AML-193 (cell line): ENCODE measurements around the gene TBC1D9B.
A peak's percentile ranks its signal among the peaks of the same experiment; 100 is the strongest.

Experiments used
- DNase-seq, 2 experiments: peaks; one replicate each; lab custom pipeline; 2025; lab: John Stamatoyannopoulos, UW

The TBC1D9B gene

GRCh38 chr5:179869641-179870402, 37.9 kb downstream of the TBC1D9B start:
- no peak for DNase-seq

GRCh38 chr5:179869101-179869500, 38.6 kb downstream of the TBC1D9B start:
- no peak for DNase-seq

- no peak for DNase-seq
Measured at GRCh38 chr5:179868541-179868940, 39.2 kb downstream of the TBC1D9B start.

- no peak for DNase-seq
Measured at GRCh38 chr5:179867476-179867875, 40.2 kb downstream of the TBC1D9B start.

GRCh38 chr5:179867079-179867465, 40.6 kb downstream of the TBC1D9B start:
- DNase-seq = no peak

- no peak for DNase-seq
Measured at GRCh38 chr5:179866241-179867078, 41.2 kb downstream of the TBC1D9B start.

GRCh38 chr5:179865491-179866240, 42.0 kb downstream of the TBC1D9B start:
- no peak for DNase-seq

GRCh38 chr5:179864686-179865085, 43.0 kb downstream of the TBC1D9B start:
- DNase-seq = no peak

- no peak for DNase-seq
Measured at GRCh38 chr5:179863449-179864085, 44.1 kb downstream of the TBC1D9B start.

GRCh38 chr5:179862891-179863290, 44.8 kb downstream of the TBC1D9B start:
- DNase-seq = no peak

- no peak for DNase-seq
Measured at GRCh38 chr5:179862296-179862695, 45.4 kb downstream of the TBC1D9B start.

- no peak for DNase-seq
Measured at GRCh38 chr5:179860301-179860700, 47.4 kb downstream of the TBC1D9B start.

GRCh38 chr5:179858586-179859427, 48.9 kb downstream of the TBC1D9B start, which contains the start of gene MRNIP:
TSS of gene MRNIP (minus strand) at chr5:179858817. CDS start at chr5:179858796, 21 bp downstream.
- DNase-seq = peak; percentile 93 to 94

- no peak for DNase-seq
Measured at GRCh38 chr5:179858241-179858585, 49.5 kb downstream of the TBC1D9B start.

- no peak for DNase-seq
Measured at GRCh38 chr5:179854356-179854755, 53.3 kb downstream of the TBC1D9B start.

GRCh38 chr5:179852993-179853547, 54.6 kb downstream of the TBC1D9B start:
- DNase-seq = no peak

- no peak for DNase-seq
Measured at GRCh38 chr5:179841621-179842020, 66.1 kb downstream of the TBC1D9B start.

- DNase-seq = no peak
Measured at GRCh38 chr5:179840766-179841165, 66.9 kb downstream of the TBC1D9B start.

GRCh38 chr5:179840321-179840720, 67.4 kb downstream of the TBC1D9B start:
- DNase-seq = no peak

- DNase-seq = no peak
Measured at GRCh38 chr5:179839328-179840256, 68.1 kb downstream of the TBC1D9B start.
